ENCODE measurements around the gene COL27A1.

- no peak for TF ChIP-seq YY1 (IDR thresholded peaks at IDR 0.05; ENCODE audit: low read depth)
- TF ChIP-seq ZBTB33 (IDR thresholded peaks at IDR 0.05; ENCODE audit: borderline replicate concordance, low read depth), result no peak
- TF ChIP-seq CTCF (IDR thresholded peaks at IDR 0.05), result no peak
- no peak for TF ChIP-seq SMC3 (IDR thresholded peaks at IDR 0.05; ENCODE audit: low read depth, low read length)
- TF ChIP-seq EZH2phosphoT487 (IDR thresholded peaks at IDR 0.05; ENCODE audit: borderline replicate concordance, low read depth), result no peak
- no peak for TF ChIP-seq POLR2AphosphoS5 (IDR thresholded peaks at IDR 0.05; ENCODE audit: low read depth, low read length)
- TF ChIP-seq NFIC (IDR thresholded peaks at IDR 0.05; ENCODE audit: borderline replicate concordance), result no peak
- TF ChIP-seq REST (IDR thresholded peaks at IDR 0.05; ENCODE audit: low read depth, low read length), result no peak
- no peak for TF ChIP-seq USF1 (IDR thresholded peaks at IDR 0.05; ENCODE audit: borderline replicate concordance, low read depth)
- no peak for TF ChIP-seq GATA2 (CRISPR knock-in tag; IDR thresholded peaks at IDR 0.05)
Observed at GRCh38 chr9:114289571-114290481, 134.5 kb downstream of the COL27A1 start.
